ENCODE results near the gene CDH12. TPM values are rescaled to one million over a fixed set of nuclear protein-coding genes. Genes with fewer than 3 reads are reported as not detected.
"Not testable (repeated sequence)": the region's sequence is repeated elsewhere in the genome, so short reads cannot be mapped to it uniquely, and the experiment has no call there.

Gene CDH12
- total and polyA plus RNA-seq, 4 donors = 0.02 to 3.7 (median 0.31) TPM; not detected in 1

GRCh38 chr5:22212254-22212991 is 640.7 kb downstream of the CDH12 start:
- H3K9ac ChIP-seq (ENCODE audit: insufficient read depth in 1 of 2, low read length in 2 of 2); H3K4me1 ChIP-seq (ENCODE audit: control insufficient read depth in 5 of 5, insufficient read depth in 5 of 5, low read length in 5 of 5); H3K27ac ChIP-seq (ENCODE audit: low read depth in 1 of 2, low read length in 1 of 2); H3K36me3 ChIP-seq (ENCODE audit: control insufficient read depth in 4 of 4, insufficient read depth in 4 of 4, low read length in 4 of 4); H3K27me3 ChIP-seq (ENCODE audit: control insufficient read depth in 3 of 3, insufficient read depth in 3 of 3, low read length in 2 of 3); H3K9me3 ChIP-seq (ENCODE audit: control insufficient read depth in 4 of 4, insufficient read depth in 3 of 4, low read length in 3 of 4); H3K4me3 ChIP-seq: not testable (repeated sequence)
- WGBS, 2 donors = 16 to 20% methylated on average over 19 to 20 of the region's 22 CpGs
- DNase-seq (peak in 2 of 3 donors; percentile 12 to 54), ATAC-seq (ENCODE audit: insufficient read depth, low FRiP score) (peak; percentile 69)

DNA sequence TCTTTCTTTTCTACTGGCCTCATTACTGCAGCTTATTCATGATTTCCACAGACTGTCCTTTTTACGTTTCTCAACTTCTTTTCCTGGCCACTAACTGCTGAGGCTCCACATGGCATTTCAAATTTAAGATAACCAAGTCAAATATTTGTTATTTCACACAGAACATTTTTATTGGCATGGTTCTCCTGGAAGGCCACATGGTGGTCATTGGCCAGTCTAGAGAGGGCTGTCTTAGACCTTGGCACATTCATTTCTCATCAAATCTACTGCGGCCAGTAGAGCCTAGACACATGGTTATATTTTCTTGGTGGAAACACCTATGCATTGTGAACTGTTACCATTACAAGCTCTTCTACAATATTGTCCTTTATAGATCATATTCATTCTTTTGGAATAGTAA is 644.7 kb downstream of the CDH12 start:
- not testable (repeated sequence) for DNase-seq; H3K9ac ChIP-seq (ENCODE audit: insufficient read depth in 1 of 2, low read length in 2 of 2); H3K27ac ChIP-seq (ENCODE audit: low read depth in 1 of 2, low read length in 1 of 2); H3K27me3 ChIP-seq (ENCODE audit: control insufficient read depth in 3 of 3, insufficient read depth in 3 of 3, low read length in 2 of 3); H3K36me3 ChIP-seq (ENCODE audit: control insufficient read depth in 4 of 4, insufficient read depth in 4 of 4, low read length in 4 of 4); ATAC-seq (ENCODE audit: insufficient read depth, low FRiP score); H3K4me3 ChIP-seq; H3K4me1 ChIP-seq (ENCODE audit: control insufficient read depth in 5 of 5, insufficient read depth in 5 of 5, low read length in 5 of 5); H3K9me3 ChIP-seq (ENCODE audit: control insufficient read depth in 4 of 4, insufficient read depth in 3 of 4, low read length in 3 of 4)
- 78 to 81% methylated on average over 2 of the region's 2 CpGs for WGBS, 2 donors

GRCh38 chr5:22188651-22189050 is 664.5 kb downstream of the CDH12 start:
- H3K4me3 ChIP-seq = not testable (repeated sequence)

DNA sequence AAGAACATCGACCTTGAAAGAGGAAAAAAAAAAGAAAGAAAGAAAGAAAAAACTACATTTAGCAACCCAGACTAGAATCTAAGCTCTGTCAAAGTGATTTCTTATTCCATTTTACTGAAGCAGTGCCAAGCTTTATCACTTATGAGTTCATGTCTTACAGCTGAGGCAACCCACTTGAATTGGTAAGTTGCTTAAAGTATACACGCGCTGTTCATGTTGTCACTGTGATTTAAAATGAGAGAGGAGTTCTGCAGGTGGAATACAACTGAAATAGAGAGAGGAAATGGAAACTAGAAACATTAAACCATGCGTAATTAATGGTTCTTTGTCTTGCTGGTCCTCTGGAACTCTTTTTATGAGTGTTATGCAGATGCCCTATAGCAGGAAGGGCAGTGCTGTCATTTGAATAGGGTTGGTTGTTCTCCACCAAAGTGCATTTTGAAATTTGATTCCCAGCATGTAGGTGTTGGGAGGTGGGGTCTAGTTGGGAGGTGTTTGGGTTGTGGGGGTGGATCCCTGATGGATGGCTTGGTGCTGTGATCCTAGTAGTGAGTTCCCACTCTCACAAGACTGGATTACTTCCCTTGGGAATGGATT is 665.4 kb downstream of the CDH12 start:
- H3K27ac ChIP-seq (ENCODE audit: low read depth in 1 of 2, low read length in 1 of 2); H3K9me3 ChIP-seq (ENCODE audit: control insufficient read depth in 4 of 4, insufficient read depth in 3 of 4, low read length in 3 of 4); H3K27me3 ChIP-seq (ENCODE audit: control insufficient read depth in 3 of 3, insufficient read depth in 3 of 3, low read length in 2 of 3); DNase-seq; H3K9ac ChIP-seq (ENCODE audit: insufficient read depth in 1 of 2, low read length in 2 of 2); H3K4me1 ChIP-seq (ENCODE audit: control insufficient read depth in 5 of 5, insufficient read depth in 5 of 5, low read length in 5 of 5); H3K4me3 ChIP-seq; H3K36me3 ChIP-seq (ENCODE audit: control insufficient read depth in 4 of 4, insufficient read depth in 4 of 4, low read length in 4 of 4); ATAC-seq (ENCODE audit: insufficient read depth, low FRiP score): not testable (repeated sequence)
- WGBS, 2 donors = 58 to 68% methylated on average over 3 to 4 of the region's 4 CpGs

More at GRCh38 chr5:22188651-22189050, 664.5 kb downstream of the CDH12 start:
- not testable (repeated sequence) for H3K27me3 ChIP-seq (ENCODE audit: control insufficient read depth in 3 of 3, insufficient read depth in 3 of 3, low read length in 2 of 3); DNase-seq; H3K27ac ChIP-seq (ENCODE audit: low read depth in 1 of 2, low read length in 1 of 2); H3K4me1 ChIP-seq (ENCODE audit: control insufficient read depth in 5 of 5, insufficient read depth in 5 of 5, low read length in 5 of 5); H3K9ac ChIP-seq (ENCODE audit: insufficient read depth in 1 of 2, low read length in 2 of 2); H3K36me3 ChIP-seq (ENCODE audit: control insufficient read depth in 4 of 4, insufficient read depth in 4 of 4, low read length in 4 of 4); ATAC-seq (ENCODE audit: insufficient read depth, low FRiP score); H3K9me3 ChIP-seq (ENCODE audit: control insufficient read depth in 4 of 4, insufficient read depth in 3 of 4, low read length in 3 of 4)
- WGBS, 2 donors = 81 to 91% methylated on average over 2 of the region's 2 CpGs

DNA sequence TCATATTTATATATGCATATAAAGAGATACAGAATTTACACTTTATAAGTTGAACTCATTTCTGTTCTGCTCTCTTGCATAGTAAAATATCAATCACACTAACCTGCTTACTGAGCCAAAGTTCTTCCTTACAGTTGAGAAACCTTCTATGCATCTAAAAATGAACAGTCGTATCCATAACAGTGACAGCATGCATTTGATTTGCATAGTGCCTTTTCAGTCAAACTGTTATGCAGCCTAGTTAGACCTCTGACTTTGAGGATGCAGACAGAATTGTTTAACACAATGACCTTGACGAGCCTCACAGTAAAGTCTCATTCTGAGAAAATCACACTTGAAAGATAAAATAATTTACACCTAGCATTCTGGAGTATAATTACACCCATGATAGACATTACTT is 683.9 kb downstream of the CDH12 start:
- not testable (repeated sequence) for H3K9ac ChIP-seq (ENCODE audit: insufficient read depth in 1 of 2, low read length in 2 of 2); H3K9me3 ChIP-seq (ENCODE audit: control insufficient read depth in 4 of 4, insufficient read depth in 3 of 4, low read length in 3 of 4); ATAC-seq (ENCODE audit: insufficient read depth, low FRiP score); H3K4me1 ChIP-seq (ENCODE audit: control insufficient read depth in 5 of 5, insufficient read depth in 5 of 5, low read length in 5 of 5); H3K4me3 ChIP-seq; H3K27me3 ChIP-seq (ENCODE audit: control insufficient read depth in 3 of 3, insufficient read depth in 3 of 3, low read length in 2 of 3); H3K27ac ChIP-seq (ENCODE audit: low read depth in 1 of 2, low read length in 1 of 2); H3K36me3 ChIP-seq (ENCODE audit: control insufficient read depth in 4 of 4, insufficient read depth in 4 of 4, low read length in 4 of 4); DNase-seq
- 73 to 81% methylated on average over 1 to 2 of the region's 2 CpGs for WGBS, 2 donors

- H3K9ac ChIP-seq (ENCODE audit: insufficient read depth in 1 of 2, low read length in 2 of 2); H3K9me3 ChIP-seq (ENCODE audit: control insufficient read depth in 4 of 4, insufficient read depth in 3 of 4, low read length in 3 of 4); H3K4me3 ChIP-seq; H3K36me3 ChIP-seq (ENCODE audit: control insufficient read depth in 4 of 4, insufficient read depth in 4 of 4, low read length in 4 of 4); H3K4me1 ChIP-seq (ENCODE audit: control insufficient read depth in 5 of 5, insufficient read depth in 5 of 5, low read length in 5 of 5); ATAC-seq (ENCODE audit: insufficient read depth, low FRiP score); DNase-seq; H3K27me3 ChIP-seq (ENCODE audit: control insufficient read depth in 3 of 3, insufficient read depth in 3 of 3, low read length in 2 of 3); H3K27ac ChIP-seq (ENCODE audit: low read depth in 1 of 2, low read length in 1 of 2): not testable (repeated sequence)
- WGBS, 2 donors = no CpG with 5 or more reads among the region's 2 CpGs
Observed at GRCh38 chr5:22168704-22169103, 684.4 kb downstream of the CDH12 start.

GRCh38 chr5:22165931-22166330 is 687.2 kb downstream of the CDH12 start:
- H3K9ac ChIP-seq (ENCODE audit: insufficient read depth in 1 of 2, low read length in 2 of 2); H3K27me3 ChIP-seq (ENCODE audit: control insufficient read depth in 3 of 3, insufficient read depth in 3 of 3, low read length in 2 of 3); H3K36me3 ChIP-seq (ENCODE audit: control insufficient read depth in 4 of 4, insufficient read depth in 4 of 4, low read length in 4 of 4); ATAC-seq (ENCODE audit: insufficient read depth, low FRiP score); H3K4me3 ChIP-seq; H3K9me3 ChIP-seq (ENCODE audit: control insufficient read depth in 4 of 4, insufficient read depth in 3 of 4, low read length in 3 of 4); H3K4me1 ChIP-seq (ENCODE audit: control insufficient read depth in 5 of 5, insufficient read depth in 5 of 5, low read length in 5 of 5); H3K27ac ChIP-seq (ENCODE audit: low read depth in 1 of 2, low read length in 1 of 2): not testable (repeated sequence)
- 49 to 68% methylated on average over 2 of the region's 2 CpGs for WGBS, 2 donors
- peak; percentile 20 to 80 (median 75) for DNase-seq

DNA sequence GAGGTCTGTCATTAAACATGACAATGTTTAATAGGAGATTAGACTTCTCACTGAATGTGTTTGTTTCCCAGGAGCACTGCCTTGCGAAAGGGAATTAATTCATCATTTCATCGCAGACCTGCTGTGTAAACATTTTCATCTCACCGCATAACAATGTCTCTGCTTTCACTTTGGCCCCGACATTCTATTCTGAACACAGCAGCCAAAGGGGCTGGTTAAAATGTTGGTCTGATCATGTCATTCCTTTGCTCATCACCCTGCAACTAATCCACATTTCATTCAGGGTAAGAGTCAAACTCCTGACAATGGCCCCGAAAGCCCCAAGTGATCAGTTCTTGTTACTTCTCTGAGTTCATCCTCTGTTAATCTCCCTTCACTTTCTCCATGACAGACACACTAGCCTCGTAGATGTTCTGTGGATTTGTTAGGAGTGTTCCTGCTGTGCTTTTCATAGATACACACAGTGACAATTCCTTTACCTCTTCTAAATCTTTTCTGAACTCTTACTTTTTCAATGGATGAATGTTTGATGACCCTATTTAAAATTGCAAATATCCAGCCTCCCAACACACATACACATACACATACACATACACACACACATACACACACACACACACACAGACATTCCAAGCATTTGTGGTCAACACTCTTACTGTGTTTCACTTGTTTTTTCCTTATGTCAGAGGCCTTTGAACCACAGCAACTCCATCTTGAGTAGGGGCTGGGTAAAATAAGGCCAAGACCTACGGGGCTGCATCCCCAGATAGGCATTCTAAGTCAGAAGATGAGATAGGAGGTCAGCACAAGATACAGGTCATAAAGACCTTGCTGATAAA is 688.0 kb downstream of the CDH12 start:
- H3K4me3 ChIP-seq; H3K4me1 ChIP-seq (ENCODE audit: control insufficient read depth in 5 of 5, insufficient read depth in 5 of 5, low read length in 5 of 5); H3K36me3 ChIP-seq (ENCODE audit: control insufficient read depth in 4 of 4, insufficient read depth in 4 of 4, low read length in 4 of 4); H3K9me3 ChIP-seq (ENCODE audit: control insufficient read depth in 4 of 4, insufficient read depth in 3 of 4, low read length in 3 of 4); H3K27me3 ChIP-seq (ENCODE audit: control insufficient read depth in 3 of 3, insufficient read depth in 3 of 3, low read length in 2 of 3); H3K27ac ChIP-seq (ENCODE audit: low read depth in 1 of 2, low read length in 1 of 2); DNase-seq; ATAC-seq (ENCODE audit: insufficient read depth, low FRiP score); H3K9ac ChIP-seq (ENCODE audit: insufficient read depth in 1 of 2, low read length in 2 of 2): not testable (repeated sequence)
- 57 to 58% methylated on average over 3 to 4 of the region's 7 CpGs for WGBS, 2 donors

All from lung (tissue), 10 donors.